ENCODE data around the gene ARAP2.

DNA sequence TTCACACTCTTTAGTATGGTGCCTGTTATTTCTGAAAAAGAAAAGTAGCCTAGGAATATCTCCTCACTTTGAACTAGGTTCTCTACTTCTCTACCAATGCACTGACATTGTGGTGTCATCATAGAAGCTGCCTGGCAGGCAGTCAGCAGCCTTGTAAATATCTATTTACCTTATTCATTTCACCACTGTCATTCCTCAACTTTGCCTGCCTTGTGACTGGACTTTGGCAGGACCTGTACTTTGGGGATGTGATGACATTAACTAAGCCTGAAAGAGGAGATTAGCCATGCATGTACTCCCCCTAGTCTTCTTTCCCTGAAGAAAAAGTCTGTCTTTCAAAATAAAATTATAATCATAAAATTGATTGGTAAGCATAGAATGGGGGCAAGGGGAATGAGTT, 207.2 kb downstream of the ARAP2 start:
- no peak for TF ChIP-seq EZH2 (IDR thresholded peaks at IDR 0.05; ENCODE audit: low read length)
- TF ChIP-seq CTCF (optimal IDR thresholded peaks at IDR 0.05 in 1 of 3, IDR thresholded peaks at IDR 0.05 in 1 of 3, conservative IDR thresholded peaks at IDR 0.05 in 1 of 3; ENCODE audit: extremely low read depth in 1 of 3, insufficient read depth in 2 of 3, low read length in 3 of 3), result no peak

All from keratinocyte (primary cell).